Astrocyte of the spinal cord (primary cell): ENCODE measurements around the gene TRPV4.

Source experiments
- DNase-seq: peaks from one replicate; pipeline ENCODE4 v3.0.0; 2011; ENCODE audit warnings: low read depth, low spot score
- H3K4me3 ChIP-seq: 2 replicates; pipeline ENCODE4 v1.5.1; 2011; ENCODE audit warnings: low read depth, mild to moderate bottlenecking, low read length, moderate library complexity
- CTCF ChIP-seq: IDR thresholded peaks from 2 replicates; pipeline ENCODE4 v1.5.1; 2012; ENCODE audit warnings: low read depth, mild to moderate bottlenecking, low read length, inconsistent platforms
- in situ Hi-C: cut with HindIII; loops from 2 replicates; pipeline ENCODE4 v1.10.0; 2017; ENCODE audit warnings: low sequenced_read_pairs

Gene TRPV4

GRCh38 chr12:109753054-109753401 is 80.2 kb downstream of the TRPV4 start:
- no peak overlapping the region for H3K4me3 ChIP-seq
- no peak for TF ChIP-seq CTCF
- no peak for DNase-seq
- in situ Hi-C loops, result no loop called here

DNA sequence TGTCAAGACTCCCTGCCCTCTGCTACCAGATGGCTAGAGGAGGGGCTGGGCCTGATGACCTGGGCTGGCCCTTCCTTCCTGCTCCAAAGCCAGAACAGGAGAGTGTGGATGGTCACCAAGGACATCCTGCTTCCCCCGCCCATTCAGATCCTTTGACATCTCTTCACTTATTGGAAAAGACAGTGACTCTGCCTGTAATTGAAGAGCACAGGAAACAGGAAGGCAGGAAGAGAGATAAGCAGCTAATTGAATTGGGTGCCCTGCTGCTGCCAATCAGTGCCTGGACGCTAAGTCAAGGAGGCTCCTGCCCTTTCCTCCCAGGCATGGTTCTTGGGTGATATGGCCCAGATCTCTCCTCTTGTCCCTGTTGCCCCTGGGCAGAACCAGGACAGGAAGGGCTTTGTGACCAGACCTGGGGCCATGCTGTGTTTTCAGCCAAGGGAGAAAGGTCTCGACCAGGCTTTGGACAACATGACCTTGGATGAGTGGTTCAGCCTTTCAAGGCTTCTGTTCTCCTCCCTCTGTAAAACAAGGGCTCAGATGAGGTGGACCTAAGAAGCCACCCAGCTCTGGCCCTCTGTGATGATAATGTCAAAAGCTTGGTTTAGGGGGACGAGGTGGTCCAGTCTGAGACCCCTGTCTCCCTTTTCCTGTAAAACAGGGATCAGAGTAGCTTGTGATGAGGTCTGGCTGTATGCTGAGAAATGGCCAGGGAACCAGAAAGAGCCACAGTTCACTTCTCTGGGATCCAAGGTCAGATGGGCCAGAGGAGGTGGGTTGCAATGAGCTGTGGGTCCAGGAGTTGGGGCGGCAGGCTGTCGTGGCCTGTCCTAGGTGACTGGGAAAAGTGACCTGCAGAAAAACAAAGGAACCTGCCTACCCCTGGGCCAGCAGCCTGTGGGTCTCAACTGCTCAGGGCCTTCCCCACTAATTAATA is 80.8 kb downstream of the TRPV4 start:
- TF ChIP-seq CTCF, result no peak
- in situ Hi-C loops, result no loop called here
- no peak for DNase-seq
- H3K4me3 ChIP-seq, result no peak overlapping the region

- H3K4me3 ChIP-seq, result no peak overlapping the region
- in situ Hi-C loops, result no loop called here
- no peak for TF ChIP-seq CTCF
- DNase-seq, result no peak
These were observed 87.9 kb downstream of the TRPV4 start for GRCh38 chr12:109744986-109745942.

- DNase-seq, result no peak
- TF ChIP-seq CTCF, result no peak
- H3K4me3 ChIP-seq, result no peak overlapping the region
- in situ Hi-C loops, result no loop called here
These were observed 89.2 kb downstream of the TRPV4 start for GRCh38 chr12:109744026-109744425.

DNA sequence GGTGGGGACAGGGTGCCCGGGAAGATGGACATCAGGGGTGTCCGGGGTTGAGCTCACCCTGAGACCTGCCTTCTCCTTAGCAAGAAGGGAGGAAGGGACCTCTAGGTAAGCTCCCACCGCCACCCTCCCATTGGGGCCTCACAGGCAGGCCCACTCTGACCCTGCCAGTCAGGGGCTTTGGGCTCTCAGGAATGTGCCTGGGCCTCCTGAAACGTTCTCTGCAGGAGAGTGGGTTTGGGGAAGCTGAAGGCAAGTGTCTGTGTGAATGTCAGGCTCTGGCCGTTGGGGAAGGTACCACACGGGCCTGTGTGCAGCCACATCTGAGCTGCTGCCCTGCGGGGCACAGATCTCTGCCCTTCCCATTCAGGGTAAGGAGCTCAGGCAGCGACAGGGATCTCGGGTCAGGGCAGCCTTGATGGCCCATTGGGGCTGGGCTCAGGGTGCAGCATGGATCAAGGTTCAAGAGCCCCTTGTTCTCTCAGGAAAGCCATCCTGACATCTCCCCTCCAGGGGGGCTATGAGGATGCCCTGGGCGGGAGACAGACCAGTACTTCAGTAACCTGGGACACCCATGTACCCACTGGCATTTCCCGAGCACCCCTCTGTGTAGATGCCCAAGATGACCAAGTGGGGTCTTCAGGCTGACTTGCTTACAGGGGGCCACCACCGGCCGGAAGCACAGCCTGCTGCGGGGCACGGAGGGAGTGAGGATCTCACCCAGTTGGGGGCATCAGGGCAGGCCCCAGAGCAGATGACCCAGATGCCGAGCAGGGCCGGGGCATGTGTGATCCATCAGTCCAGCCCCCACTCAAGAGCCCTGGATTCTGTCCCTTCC is 89.9 kb downstream of the TRPV4 start:
- H3K4me3 ChIP-seq, result no peak overlapping the region
- no peak for TF ChIP-seq CTCF
- in situ Hi-C loops, result no loop called here
- no peak for DNase-seq
